Epithelial cell of esophagus (primary cell): ENCODE results near the gene ATOH8.

Experiments
- DNase-seq: peaks from one replicate; pipeline ENCODE4 v3.0.0; 2010; ENCODE audit warnings: low read depth
- H3K4me3 ChIP-seq: 2 replicates; pipeline ENCODE4 v1.5.1; 2011; ENCODE audit warnings: mild to moderate bottlenecking, low read length, control low read depth
- TF ChIP-seq, protein P1 (sequence below): IDR thresholded peaks from 2 replicates; pipeline ENCODE4 v1.5.1; 2011; ENCODE audit warnings: low read depth, mild to moderate bottlenecking, low read length, control low read depth, inconsistent platforms; ENCODE audit not compliant: insufficient read depth; ENCODE audit errors: missing control alignments

ATOH8 gene

DNA sequence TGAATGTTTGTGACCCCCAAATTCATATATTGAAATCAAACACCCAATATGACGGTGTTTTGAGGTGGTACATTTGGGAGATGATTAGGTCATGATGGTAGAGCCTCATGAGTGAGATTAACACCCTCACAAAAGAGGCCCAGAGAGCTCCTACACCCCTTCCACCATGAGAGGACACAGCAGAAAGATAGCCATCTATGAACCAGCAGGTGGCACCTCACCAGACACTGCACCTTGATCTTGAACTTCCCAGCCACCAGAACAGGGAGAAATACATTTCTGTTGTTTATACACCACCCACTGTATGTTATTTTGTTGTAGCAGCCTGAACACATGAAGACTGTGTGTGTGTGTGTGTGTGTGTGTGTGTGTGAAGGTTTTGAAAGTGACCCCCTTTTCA lies 76.9 kb downstream of the ATOH8 start:
- H3K4me3 ChIP-seq, result no peak overlapping the region
- DNase-seq, result peak; percentile 15
- TF ChIP-seq, protein P1, sequence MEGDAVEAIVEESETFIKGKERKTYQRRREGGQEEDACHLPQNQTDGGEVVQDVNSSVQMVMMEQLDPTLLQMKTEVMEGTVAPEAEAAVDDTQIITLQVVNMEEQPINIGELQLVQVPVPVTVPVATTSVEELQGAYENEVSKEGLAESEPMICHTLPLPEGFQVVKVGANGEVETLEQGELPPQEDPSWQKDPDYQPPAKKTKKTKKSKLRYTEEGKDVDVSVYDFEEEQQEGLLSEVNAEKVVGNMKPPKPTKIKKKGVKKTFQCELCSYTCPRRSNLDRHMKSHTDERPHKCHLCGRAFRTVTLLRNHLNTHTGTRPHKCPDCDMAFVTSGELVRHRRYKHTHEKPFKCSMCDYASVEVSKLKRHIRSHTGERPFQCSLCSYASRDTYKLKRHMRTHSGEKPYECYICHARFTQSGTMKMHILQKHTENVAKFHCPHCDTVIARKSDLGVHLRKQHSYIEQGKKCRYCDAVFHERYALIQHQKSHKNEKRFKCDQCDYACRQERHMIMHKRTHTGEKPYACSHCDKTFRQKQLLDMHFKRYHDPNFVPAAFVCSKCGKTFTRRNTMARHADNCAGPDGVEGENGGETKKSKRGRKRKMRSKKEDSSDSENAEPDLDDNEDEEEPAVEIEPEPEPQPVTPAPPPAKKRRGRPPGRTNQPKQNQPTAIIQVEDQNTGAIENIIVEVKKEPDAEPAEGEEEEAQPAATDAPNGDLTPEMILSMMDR, result peak; percentile 16

DNA sequence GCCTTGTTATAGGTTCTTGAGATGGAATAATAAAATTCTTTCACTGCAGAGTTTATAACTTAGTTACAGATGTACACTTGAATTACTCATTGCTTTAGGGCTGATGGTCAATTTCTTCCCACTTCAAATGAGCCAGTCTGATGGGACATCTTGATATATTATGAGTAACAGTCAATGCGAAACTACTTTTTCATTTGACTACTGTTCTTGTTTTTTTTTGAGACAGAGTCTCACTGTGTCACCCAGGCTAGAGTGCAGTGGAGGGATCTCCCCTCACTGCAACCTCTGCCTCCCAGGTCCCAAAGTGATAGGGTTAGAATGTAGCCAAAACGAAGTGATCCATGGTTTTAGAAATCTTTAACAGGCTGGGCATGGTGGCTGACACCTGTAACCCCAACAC lies 77.9 kb downstream of the ATOH8 start:
- TF ChIP-seq, protein P1, result no peak
- no peak overlapping the region for H3K4me3 ChIP-seq
- no peak for DNase-seq

DNA sequence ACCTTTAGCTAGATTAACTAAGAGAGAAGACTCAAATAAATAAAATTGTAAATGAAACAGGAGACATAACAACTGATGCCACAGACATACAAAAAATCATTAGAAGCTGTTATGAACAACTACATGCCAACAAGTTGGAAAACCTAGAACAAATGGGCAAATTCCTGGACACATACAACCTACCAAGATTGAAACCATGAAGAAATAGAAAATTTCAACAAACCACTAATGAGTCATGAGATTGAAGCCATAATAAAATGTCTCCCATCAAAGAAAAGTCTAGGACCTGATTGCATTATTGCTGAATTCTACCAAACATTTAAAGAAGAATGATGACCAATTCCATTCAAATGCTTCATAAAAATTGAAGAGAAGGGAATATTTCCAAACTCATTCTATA lies 80.7 kb downstream of the ATOH8 start:
- TF ChIP-seq, protein P1, result no peak
- no peak overlapping the region for H3K4me3 ChIP-seq
- no peak for DNase-seq
